SJCRH30 (cell line): Measurements from ENCODE around the gene GAST. TPM values are rescaled to one million over a fixed set of nuclear protein-coding genes. Genes with fewer than 3 reads are reported as not detected.

Experiments
- DNase-seq, 2 experiments: peaks; one replicate each; pipeline ENCODE4 v3.0.0-alpha.2; 2015 to 2020
- H3K27ac ChIP-seq: fragments of 250-450 bp; sonication (Bioruptor Pico); 2 replicates; pipeline ENCODE4 v1.5.1; 2020; ENCODE audit warnings: mild to moderate bottlenecking, moderate library complexity
- H3K27me3 ChIP-seq: fragments of 250-450 bp; sonication (Bioruptor Pico); 2 replicates; pipeline ENCODE4 v1.5.1; 2020; ENCODE audit warnings: mild to moderate bottlenecking, moderate library complexity
- H3K36me3 ChIP-seq: fragments of 250-450 bp; sonication (Bioruptor Pico); 2 replicates; pipeline ENCODE4 v1.5.1; 2020; ENCODE audit warnings: mild to moderate bottlenecking, moderate library complexity
- H3K4me1 ChIP-seq: fragments of 250-450 bp; sonication (Bioruptor Pico); 2 replicates; pipeline ENCODE4 v1.5.1; 2020; ENCODE audit warnings: mild to moderate bottlenecking, moderate library complexity
- H3K4me3 ChIP-seq: fragments of 250-450 bp; sonication (Bioruptor Pico); 2 replicates; pipeline ENCODE4 v1.5.1; 2020; ENCODE audit warnings: mild to moderate bottlenecking, moderate library complexity
- H3K9me3 ChIP-seq: fragments of 250-450 bp; sonication (Bioruptor Pico); replicated peaks from 2 replicates; pipeline ENCODE4 v1.5.1; 2020; ENCODE audit warnings: mild to moderate bottlenecking, moderate library complexity
- total RNA-seq: library from RNA; depleted of rRNA; stranded (reverse); fragments of >200 nt; shearing (Covaris generic); gene quantifications from 2 replicates; pipeline ENCODE4 v1.2.3, GENCODE V29; 2014

The GAST gene
- total RNA-seq, 1 experiment from 2014 or later: not detected

DNA sequence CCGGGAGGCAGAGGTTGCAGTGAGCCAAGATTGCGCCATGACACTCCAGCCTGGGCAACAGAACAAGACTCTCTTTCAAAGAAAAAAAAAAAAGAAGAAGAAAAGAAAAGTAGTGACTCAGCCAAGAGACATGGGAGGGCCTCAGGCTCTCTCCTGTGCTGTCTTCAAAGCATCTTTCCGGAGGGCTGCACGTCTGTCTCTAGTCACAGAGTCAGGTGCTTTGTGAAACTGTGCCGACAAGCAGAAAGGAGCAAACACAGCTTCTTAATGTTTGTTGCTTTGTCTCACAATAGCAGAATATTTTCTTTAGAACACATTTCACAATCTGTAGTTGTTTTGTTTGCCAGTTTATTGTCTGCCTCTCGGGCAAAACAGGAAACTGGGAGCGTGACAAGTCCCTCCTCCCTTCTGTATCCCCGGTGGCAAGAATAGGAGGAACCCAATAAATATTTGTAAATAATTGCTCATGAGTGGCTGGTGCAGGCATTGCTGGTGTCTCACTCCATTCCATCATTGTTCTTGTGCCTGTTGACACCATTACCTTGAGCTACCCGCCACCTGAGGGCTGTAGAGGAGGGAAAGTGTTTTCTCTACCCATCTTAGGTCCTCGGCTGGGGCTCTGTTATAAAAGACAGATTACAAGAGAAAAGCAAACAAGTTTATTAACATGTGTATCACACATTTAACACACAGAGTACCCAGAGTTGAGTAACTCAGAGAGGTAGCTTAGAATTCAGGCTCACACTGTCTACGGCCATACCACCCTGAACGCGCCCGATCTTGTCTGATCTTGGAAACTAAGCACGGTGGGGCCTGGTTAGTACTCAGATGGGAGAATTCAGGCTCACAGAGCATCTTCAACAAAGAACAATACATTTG, 5.5 kb downstream of the GAST start:
- Histone ChIP-seq H3K4me1 (no peaks in the 10 kb centered on the region), H3K4me3 (no peak overlapping the region), H3K36me3 (no peaks in the 10 kb centered on the region), H3K27me3 (no peaks in the 10 kb centered on the region), H3K27ac (no peak overlapping the region), H3K9me3 (no peaks in the 10 kb centered on the region)
- DNase-seq: no peak

DNA sequence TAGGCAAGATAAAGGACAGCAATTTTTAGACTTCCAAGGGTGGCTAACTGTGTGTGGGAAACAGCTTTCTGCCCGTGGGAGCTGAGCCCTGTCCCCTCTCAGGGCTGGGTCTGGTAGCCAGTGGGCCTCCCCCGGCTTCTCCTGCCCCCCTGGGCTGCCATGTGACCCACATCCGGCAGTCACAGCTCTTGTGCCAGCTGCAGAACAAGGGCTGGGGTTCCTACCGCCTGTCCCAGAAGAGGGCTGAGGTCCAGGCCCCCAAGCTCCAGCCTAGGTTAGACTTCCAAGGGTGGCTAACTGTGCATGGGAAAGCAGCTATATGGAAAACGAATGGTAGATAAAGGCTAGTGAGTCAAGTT, 6.1 kb downstream of the GAST start:
- Histone ChIP-seq H3K4me3 (no peak overlapping the region), H3K4me1 (no peaks in the 10 kb centered on the region), H3K27ac (no peak overlapping the region), H3K36me3 (no peaks in the 10 kb centered on the region), H3K27me3 (no peaks in the 10 kb centered on the region), H3K9me3 (no peaks in the 10 kb centered on the region)
- DNase-seq: no peak

- Histone ChIP-seq H3K9me3 (no peaks in the 10 kb centered on the region), H3K4me1 (peaks cover 3% of the 10 kb centered on the region; the same call in 1 of the 2 replicates), H3K27ac (no peak overlapping the region), H3K27me3 (no peaks in the 10 kb centered on the region), H3K4me3 (no peak overlapping the region), H3K36me3 (no peaks in the 10 kb centered on the region)
- DNase-seq: no peak
Observed at GRCh38 chr17:41722231-41722630, 10.1 kb downstream of the GAST start.

GRCh38 chr17:41723801-41724475, 11.8 kb downstream of the GAST start:
- peaks cover 3% of the 10 kb centered on the region; the same call in 1 of the 2 replicates for H3K4me1 ChIP-seq
- H3K27me3 ChIP-seq: no peaks in the 10 kb centered on the region
- no peaks in the 10 kb centered on the region for H3K9me3 ChIP-seq
- H3K4me3 ChIP-seq: no peak overlapping the region
- H3K27ac ChIP-seq: no peak overlapping the region
- no peaks in the 10 kb centered on the region for H3K36me3 ChIP-seq
- DNase-seq: no peak

GRCh38 chr17:41724476-41725050, 12.4 kb downstream of the GAST start:
- Histone ChIP-seq H3K27ac (no peak overlapping the region), H3K9me3 (no peaks in the 10 kb centered on the region), H3K36me3 (no peaks in the 10 kb centered on the region), H3K4me1 (peaks cover 3% of the 10 kb centered on the region; the same call in 1 of the 2 replicates), H3K27me3 (no peaks in the 10 kb centered on the region), H3K4me3 (no peak overlapping the region)
- DNase-seq: no peak

DNA sequence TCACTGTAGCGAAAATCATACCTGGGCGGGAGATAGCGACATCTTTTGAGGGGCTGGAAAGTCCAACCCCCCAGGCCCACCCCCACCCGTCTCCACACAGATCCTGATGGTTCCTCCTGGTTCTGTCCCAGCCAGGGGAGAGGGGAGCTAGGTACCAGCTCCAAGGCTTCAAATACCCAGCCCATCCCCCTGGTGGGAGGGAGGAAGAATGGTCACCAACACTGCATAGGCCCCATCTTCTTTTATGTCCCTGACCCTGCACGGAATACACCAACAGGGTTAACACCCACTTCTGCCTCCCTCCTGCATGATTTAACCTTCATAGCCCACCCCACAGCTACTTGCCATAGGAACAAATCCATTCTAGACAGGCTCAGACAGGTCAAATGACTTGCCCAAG, 13.0 kb downstream of the GAST start:
- no peak for DNase-seq
- H3K27me3 ChIP-seq: no peaks in the 10 kb centered on the region

GRCh38 chr17:41728056-41728455, 15.9 kb downstream of the GAST start:
- H3K36me3 ChIP-seq: no peaks in the 10 kb centered on the region
- H3K4me3 ChIP-seq: no peak overlapping the region
- H3K9me3 ChIP-seq: no peaks in the 10 kb centered on the region
- no peak for DNase-seq
- peaks cover 3% of the 10 kb centered on the region; the same call in 1 of the 2 replicates for H3K4me1 ChIP-seq
- H3K27ac ChIP-seq: no peak overlapping the region
- H3K27me3 ChIP-seq: no peaks in the 10 kb centered on the region

More for the DNA sequence above, 13.0 kb downstream of the GAST start:
- Histone ChIP-seq H3K9me3 (no peaks in the 10 kb centered on the region), H3K36me3 (no peaks in the 10 kb centered on the region), H3K27ac (no peak overlapping the region), H3K4me3 (no peak overlapping the region), H3K4me1 (peaks cover 3% of the 10 kb centered on the region; the same call in 1 of the 2 replicates)

- no peak for DNase-seq
- Histone ChIP-seq H3K27ac (no peak overlapping the region), H3K9me3 (no peaks in the 10 kb centered on the region), H3K4me3 (no peak overlapping the region), H3K27me3 (peaks cover 9% of the 10 kb centered on the region), H3K36me3 (no peaks in the 10 kb centered on the region), H3K4me1 (no peaks in the 10 kb centered on the region)
Observed at GRCh38 chr17:41730479-41730878, 18.3 kb downstream of the GAST start.

GRCh38 chr17:41731836-41732235, 19.7 kb downstream of the GAST start:
- Histone ChIP-seq H3K36me3 (no peaks in the 10 kb centered on the region), H3K4me1 (no peaks in the 10 kb centered on the region), H3K27me3 (peaks cover 14% of the 10 kb centered on the region), H3K27ac (no peak overlapping the region), H3K9me3 (no peaks in the 10 kb centered on the region), H3K4me3 (no peak overlapping the region)
- no peak for DNase-seq

DNA sequence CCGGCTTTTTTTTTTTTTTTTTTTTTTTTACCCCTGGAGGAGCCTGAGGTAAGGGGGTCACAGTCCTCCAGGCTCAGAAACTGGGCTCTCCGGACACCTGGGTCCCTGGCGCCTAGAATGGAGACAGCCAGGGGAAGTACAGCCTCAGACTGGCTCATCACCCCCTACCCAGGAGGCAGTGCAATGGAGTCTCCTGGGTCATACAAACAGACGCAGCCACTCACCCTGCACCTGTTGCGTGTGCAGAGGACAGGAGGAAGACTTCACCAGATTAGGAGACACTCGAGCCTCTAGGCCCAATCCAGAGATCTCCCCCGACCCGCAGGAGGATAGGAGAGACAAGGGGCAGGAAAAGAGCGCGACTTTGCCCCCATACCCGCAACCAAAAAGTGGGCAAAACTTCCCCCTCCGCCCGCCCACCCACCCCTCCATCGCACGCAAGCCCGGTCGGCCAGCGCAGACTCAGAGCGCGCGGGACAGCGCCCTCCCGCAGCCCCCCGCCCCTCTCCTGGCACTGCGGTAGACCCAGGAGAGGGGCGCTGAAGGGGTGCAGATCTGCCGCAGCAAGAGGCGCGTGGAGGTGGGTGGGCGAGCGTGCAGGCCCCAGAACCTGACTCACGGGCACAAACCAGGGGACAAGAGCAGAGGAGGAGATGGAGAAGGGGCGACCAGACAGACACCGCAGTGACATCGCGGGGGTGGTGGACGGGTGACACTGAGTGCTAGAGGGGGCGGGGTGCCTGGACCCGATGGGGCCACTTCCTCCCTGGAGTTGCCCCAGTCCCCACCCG, 21.4 kb downstream of the GAST start:
- Histone ChIP-seq H3K9me3 (no peaks in the 10 kb centered on the region), H3K27ac (no peak overlapping the region), H3K36me3 (no peaks in the 10 kb centered on the region), H3K4me1 (peaks cover 4% of the 10 kb centered on the region), H3K27me3 (peaks cover 20% of the 10 kb centered on the region), H3K4me3 (no peak overlapping the region)
- no peak for DNase-seq

GRCh38 chr17:41734139-41734948, 22.2 kb downstream of the GAST start, which contains the start of gene HAP1:
Gene HAP1 (minus strand): TSS chr17:41734643. CDS start chr17:41734634, 9 bp downstream.
- no peak for DNase-seq
- Histone ChIP-seq H3K27ac (no peak within 1 kb of the TSS), H3K9me3 (no peaks in the 10 kb centered on the region), H3K4me1 (peaks cover 4% of the 10 kb centered on the region), H3K36me3 (no peaks in the 10 kb centered on the region), H3K27me3 (peaks cover 20% of the 10 kb centered on the region), H3K4me3 (peak within 1 kb of the TSS; percentile 9; the same call in 1 of the 2 replicates)

- H3K27ac ChIP-seq: no peak overlapping the region
- DNase-seq: no peak
- H3K4me1 ChIP-seq: peaks cover 7% of the 10 kb centered on the region
- H3K9me3 ChIP-seq: no peaks in the 10 kb centered on the region
- no peaks in the 10 kb centered on the region for H3K36me3 ChIP-seq
- H3K27me3 ChIP-seq: peaks cover 20% of the 10 kb centered on the region
- H3K4me3 ChIP-seq: peak overlapping the region; percentile 9; the same call in 1 of the 2 replicates
Observed at GRCh38 chr17:41734949-41735313, 22.8 kb downstream of the GAST start.

GRCh38 chr17:41735744-41736143, 23.6 kb downstream of the GAST start:
- H3K27ac ChIP-seq: no peak overlapping the region
- peaks cover 7% of the 10 kb centered on the region for H3K4me1 ChIP-seq
- no peak overlapping the region for H3K4me3 ChIP-seq
- peaks cover 20% of the 10 kb centered on the region for H3K27me3 ChIP-seq
- no peak for DNase-seq
- no peaks in the 10 kb centered on the region for H3K9me3 ChIP-seq
- H3K36me3 ChIP-seq: no peaks in the 10 kb centered on the region
